Activated naive CD8-positive, alpha-beta T cell (primary cell): Measurements from ENCODE around the gene OR1S2.

ENCODE experiments used
- H3K27ac Mint-ChIP-seq: one replicate; pipeline ENCODE4 v1.8.0; 2021; ENCODE audit warnings: mixed read lengths
- H3K27me3 Mint-ChIP-seq: one replicate; pipeline ENCODE4 v1.8.0; 2021; ENCODE audit warnings: mixed read lengths
- H3K36me3 Mint-ChIP-seq: one replicate; pipeline ENCODE4 v1.8.0; 2021; ENCODE audit warnings: mixed read lengths
- H3K4me1 Mint-ChIP-seq: one replicate; pipeline ENCODE4 v1.8.0; 2021; ENCODE audit warnings: low read depth, mixed read lengths
- H3K4me3 Mint-ChIP-seq: one replicate; pipeline ENCODE4 v1.8.0; 2021; ENCODE audit warnings: mild to moderate bottlenecking, mixed read lengths
- H3K9me3 Mint-ChIP-seq: one replicate; pipeline ENCODE4 v1.8.0; 2021; ENCODE audit warnings: low read depth, mixed read lengths

The OR1S2 gene

GRCh38 chr11:58165504-58166106, 38.3 kb downstream of the OR1S2 start:
- Mint-ChIP-seq H3K9me3 (no peaks in the 10 kb centered on the region), H3K4me1 (no peaks in the 10 kb centered on the region), H3K36me3 (no peaks in the 10 kb centered on the region), H3K4me3 (no peak overlapping the region), H3K27me3 (peaks cover 5% of the 10 kb centered on the region), H3K27ac (no peak overlapping the region)

DNA sequence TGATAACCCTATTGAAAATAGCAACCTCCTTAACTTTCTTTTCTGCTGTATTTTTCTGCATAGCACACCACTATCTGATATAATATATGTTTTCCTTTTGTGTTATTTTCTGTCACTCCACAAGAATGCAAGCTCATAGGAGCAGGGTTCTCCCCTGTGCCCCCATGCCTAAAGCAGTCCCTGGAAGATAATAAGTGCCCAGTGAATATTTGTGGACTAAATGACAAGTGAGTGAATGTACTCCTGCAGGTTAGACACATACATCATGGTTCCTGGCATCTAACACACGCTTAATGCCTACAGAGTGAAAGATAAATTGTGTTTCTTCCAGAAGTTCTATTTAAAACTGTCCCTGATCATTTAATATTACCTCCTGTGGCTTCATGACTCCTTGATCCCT, 39.0 kb downstream of the OR1S2 start:
- no peaks in the 10 kb centered on the region for H3K36me3 Mint-ChIP-seq
- no peak overlapping the region for H3K4me3 Mint-ChIP-seq
- H3K27ac Mint-ChIP-seq: no peak overlapping the region
- H3K4me1 Mint-ChIP-seq: no peaks in the 10 kb centered on the region
- H3K9me3 Mint-ChIP-seq: no peaks in the 10 kb centered on the region
- H3K27me3 Mint-ChIP-seq: peaks cover 5% of the 10 kb centered on the region

DNA sequence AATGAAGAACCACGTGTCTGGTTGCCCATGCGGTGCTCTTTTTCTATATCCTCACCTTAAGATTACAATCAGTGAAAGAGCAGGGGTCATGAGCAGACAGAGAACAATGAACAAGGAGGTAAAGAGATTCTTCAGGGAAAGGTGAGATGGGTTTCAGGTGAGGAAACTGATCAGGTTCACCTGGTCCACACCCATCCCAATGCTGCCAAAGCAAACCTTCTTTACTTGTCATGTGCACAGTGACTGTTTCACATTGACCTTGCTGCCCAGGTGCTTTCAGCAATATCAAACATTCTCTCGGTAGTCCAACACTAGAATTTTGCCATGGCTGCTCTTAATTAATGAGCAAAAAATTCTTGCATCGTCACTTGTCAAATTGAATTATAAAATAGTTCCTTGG, 39.6 kb downstream of the OR1S2 start:
- Mint-ChIP-seq H3K4me3 (no peak overlapping the region), H3K27me3 (peaks cover 5% of the 10 kb centered on the region), H3K4me1 (no peaks in the 10 kb centered on the region), H3K9me3 (peaks cover 2% of the 10 kb centered on the region), H3K27ac (no peak overlapping the region), H3K36me3 (peaks cover 2% of the 10 kb centered on the region)
